ENCODE data around the gene LSAMP. TPM values are rescaled to one million over a fixed set of nuclear protein-coding genes. Genes with fewer than 3 reads are reported as not detected.

Gene LSAMP
- total and polyA plus RNA-seq, 2 of the 13 experiments (the other 11 are each of a cell fraction or from before 2014, with no cell fraction given): not detected

DNA sequence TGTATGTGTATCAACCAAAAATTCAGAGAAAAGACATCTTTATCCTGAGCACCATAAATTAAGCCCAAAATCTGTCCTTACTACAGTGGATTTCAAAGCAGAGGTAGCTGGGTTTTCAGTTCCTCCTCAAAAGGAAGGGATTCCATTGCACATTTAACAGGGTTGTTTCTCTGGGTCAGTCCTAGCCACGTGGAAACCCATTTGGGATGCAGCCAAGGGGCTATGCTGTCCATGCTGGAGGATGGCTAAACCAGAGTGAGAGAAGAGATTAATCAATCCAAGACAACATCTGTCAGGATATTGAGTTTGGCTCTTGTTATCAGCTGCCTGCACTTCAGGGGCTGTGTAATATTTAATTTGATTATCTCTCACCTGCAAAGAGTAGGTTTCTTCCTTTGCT is 28.1 kb downstream of the LSAMP start:
- H3K9ac ChIP-seq (ENCODE audit: insufficient read depth, low read depth, low read length): no peak overlapping the region
- H2AFZ ChIP-seq (ENCODE audit: low read length): no peak overlapping the region
- H3K4me1 ChIP-seq (ENCODE audit: insufficient read depth, low read length): no peaks in the 10 kb centered on the region
- WGBS (ENCODE audit: low lambda C conversion rate): 0% methylated on average over 1 of the region's 1 CpG
- H3K27me3 ChIP-seq (ENCODE audit: control insufficient read depth in 1 of 2, insufficient read depth in 2 of 2, low read length in 2 of 2): no peaks in the 10 kb centered on the region
- H4K20me1 ChIP-seq (ENCODE audit: insufficient read depth, low read length): no peaks in the 10 kb centered on the region
- H3K36me3 ChIP-seq (replicated peaks in 1 of 2; ENCODE audit: control insufficient read depth in 1 of 2, insufficient read depth in 2 of 2, low read length in 2 of 2): no peaks in the 10 kb centered on the region
- H3K4me3 ChIP-seq (replicated peaks in 1 of 3; ENCODE audit: insufficient read depth in 1 of 3, low read depth in 2 of 3, low read length in 3 of 3): no peak overlapping the region
- in situ Hi-C loops (cut with HindIII; ENCODE audit: extremely low pct_ligation_motif_present, low pct_unique_long_range_greater_than_20kb) (no loop called here), intact Hi-C loops (cut with micrococcal nuclease; ENCODE audit: unreplicated experiment) (no loop called here)
- ATAC-seq (no peak), DNase-seq (ENCODE audit: low spot score) (no peak), FAIRE-seq (no peak)
- H3K79me2 ChIP-seq (ENCODE audit: insufficient read depth, low read length): no peaks in the 10 kb centered on the region
- no peak overlapping the region for H3K27ac ChIP-seq (ENCODE audit: extremely low read length, insufficient read depth, low read length)
- no peak overlapping the region for H3K4me2 ChIP-seq (ENCODE audit: low read depth, low read length)
- no peaks in the 10 kb centered on the region for H3K9me3 ChIP-seq (ENCODE audit: low read length)
- ChIA-PET POLR2A (no interaction called here), CTCF (ENCODE audit: low intra/inter-chr PET ratio, low total read pairs) (no interaction called here)
- no TSS peak for BruUV-seq (replicated peaks)
- no peak for TF ChIP-seq SATB2 (CRISPR knock-in tag; IDR thresholded peaks at IDR 0.05)

DNA sequence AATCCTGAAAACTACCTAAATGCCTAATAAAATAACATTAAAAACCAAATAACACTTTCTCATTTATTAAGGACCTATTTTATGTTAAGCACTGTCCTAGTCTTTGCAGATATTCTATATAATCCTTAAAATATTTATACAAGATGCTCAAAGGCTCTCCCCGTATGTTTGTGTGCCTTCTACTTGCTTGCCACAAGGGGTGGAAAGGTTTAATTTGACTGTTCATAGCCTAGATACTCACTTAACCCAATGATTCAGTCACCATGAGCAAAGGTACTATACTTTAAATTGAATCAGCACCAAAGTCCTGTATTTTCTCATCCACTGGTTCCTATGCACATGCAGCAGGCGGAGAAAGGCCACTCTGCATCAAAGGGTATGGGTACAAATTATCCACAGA is 32.0 kb downstream of the LSAMP start:
- FAIRE-seq: no peak
- no peaks in the 10 kb centered on the region for H3K27me3 ChIP-seq (ENCODE audit: control insufficient read depth in 1 of 2, insufficient read depth in 2 of 2, low read length in 2 of 2)
- intact Hi-C loops (cut with micrococcal nuclease; ENCODE audit: unreplicated experiment): no loop called here
- DNase-seq (ENCODE audit: low spot score): no peak
- H3K36me3 ChIP-seq (replicated peaks in 1 of 2; ENCODE audit: control insufficient read depth in 1 of 2, insufficient read depth in 2 of 2, low read length in 2 of 2): no peaks in the 10 kb centered on the region
- H2AFZ ChIP-seq (ENCODE audit: low read length): no peak overlapping the region
- no peaks in the 10 kb centered on the region for H4K20me1 ChIP-seq (ENCODE audit: insufficient read depth, low read length)
- ATAC-seq: no peak; the same call in 2 of the 3 replicates
- no peaks in the 10 kb centered on the region for H3K79me2 ChIP-seq (ENCODE audit: insufficient read depth, low read length)
- no peak overlapping the region for H3K4me2 ChIP-seq (ENCODE audit: low read depth, low read length)
- BruUV-seq (replicated peaks): no TSS peak
- H3K4me3 ChIP-seq (replicated peaks in 1 of 3; ENCODE audit: insufficient read depth in 1 of 3, low read depth in 2 of 3, low read length in 3 of 3): no peak overlapping the region
- ChIA-PET CTCF (ENCODE audit: low intra/inter-chr PET ratio, low total read pairs) (no interaction called here), POLR2A (no interaction called here)
- whole genome bisulfite sequencing (ENCODE audit: low lambda C conversion rate): 5% methylated on average over 2 of the region's 2 CpGs
- in situ Hi-C loops (cut with HindIII; ENCODE audit: extremely low pct_ligation_motif_present, low pct_unique_long_range_greater_than_20kb): no loop called here
- H3K9ac ChIP-seq (ENCODE audit: insufficient read depth, low read depth, low read length): no peak overlapping the region
- no peaks in the 10 kb centered on the region for H3K9me3 ChIP-seq (ENCODE audit: low read length)
- H3K27ac ChIP-seq (ENCODE audit: extremely low read length, insufficient read depth, low read length): no peak overlapping the region
- H3K4me1 ChIP-seq (ENCODE audit: insufficient read depth, low read length): no peaks in the 10 kb centered on the region
- TF ChIP-seq ZNF343 (CRISPR knock-in tag; IDR thresholded peaks at IDR 0.05) (no peak), ZNF451 (CRISPR knock-in tag; IDR thresholded peaks at IDR 0.05) (no peak), KDM4B (CRISPR knock-in tag; IDR thresholded peaks at IDR 0.05) (no peak), ZNF766 (CRISPR knock-in tag; IDR thresholded peaks at IDR 0.05; ENCODE audit: borderline replicate concordance) (no peak), CREB1 (IDR thresholded peaks at IDR 0.05) (no peak), CREB1 (CRISPR knock-in tag; IDR thresholded peaks at IDR 0.05) (no peak), ZBTB42 (CRISPR knock-in tag; IDR thresholded peaks at IDR 0.05) (no peak), PLRG1 (conservative IDR thresholded peaks at IDR 0.05) (no peak), ZNF572 (CRISPR knock-in tag; IDR thresholded peaks at IDR 0.05) (no peak)
- TF ChIP-seq, protein P1, sequence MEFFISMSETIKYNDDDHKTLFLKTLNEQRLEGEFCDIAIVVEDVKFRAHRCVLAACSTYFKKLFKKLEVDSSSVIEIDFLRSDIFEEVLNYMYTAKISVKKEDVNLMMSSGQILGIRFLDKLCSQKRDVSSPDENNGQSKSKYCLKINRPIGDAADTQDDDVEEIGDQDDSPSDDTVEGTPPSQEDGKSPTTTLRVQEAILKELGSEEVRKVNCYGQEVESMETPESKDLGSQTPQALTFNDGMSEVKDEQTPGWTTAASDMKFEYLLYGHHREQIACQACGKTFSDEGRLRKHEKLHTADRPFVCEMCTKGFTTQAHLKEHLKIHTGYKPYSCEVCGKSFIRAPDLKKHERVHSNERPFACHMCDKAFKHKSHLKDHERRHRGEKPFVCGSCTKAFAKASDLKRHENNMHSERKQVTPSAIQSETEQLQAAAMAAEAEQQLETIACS (CRISPR knock-in tag; IDR thresholded peaks at IDR 0.05): no peak
- TF ChIP-seq, protein P2, sequence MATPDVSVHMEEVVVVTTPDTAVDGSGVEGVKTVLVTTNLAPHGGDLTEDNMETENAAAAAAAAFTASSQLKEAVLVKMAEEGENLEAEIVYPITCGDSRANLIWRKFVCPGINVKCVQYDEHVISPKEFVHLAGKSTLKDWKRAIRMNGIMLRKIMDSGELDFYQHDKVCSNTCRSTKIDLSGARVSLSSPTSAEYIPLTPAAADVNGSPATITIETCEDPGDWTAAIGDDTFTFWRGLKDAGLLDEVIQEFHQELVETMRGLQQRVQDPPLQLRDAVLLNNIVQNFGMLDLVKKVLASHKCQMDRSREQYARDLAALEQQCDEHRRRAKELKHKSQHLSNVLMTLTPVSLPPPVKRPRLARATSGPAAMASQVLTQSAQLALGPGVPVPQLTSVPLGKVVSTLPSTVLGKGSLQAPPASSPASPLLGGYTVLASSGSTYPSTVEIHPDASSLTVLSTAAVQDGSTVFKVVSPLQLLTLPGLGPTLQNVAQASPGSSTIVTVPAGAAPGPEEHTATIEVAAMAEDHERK (CRISPR knock-in tag; IDR thresholded peaks at IDR 0.05; ENCODE audit: low read depth): no peak
- TF ChIP-seq, protein P3, sequence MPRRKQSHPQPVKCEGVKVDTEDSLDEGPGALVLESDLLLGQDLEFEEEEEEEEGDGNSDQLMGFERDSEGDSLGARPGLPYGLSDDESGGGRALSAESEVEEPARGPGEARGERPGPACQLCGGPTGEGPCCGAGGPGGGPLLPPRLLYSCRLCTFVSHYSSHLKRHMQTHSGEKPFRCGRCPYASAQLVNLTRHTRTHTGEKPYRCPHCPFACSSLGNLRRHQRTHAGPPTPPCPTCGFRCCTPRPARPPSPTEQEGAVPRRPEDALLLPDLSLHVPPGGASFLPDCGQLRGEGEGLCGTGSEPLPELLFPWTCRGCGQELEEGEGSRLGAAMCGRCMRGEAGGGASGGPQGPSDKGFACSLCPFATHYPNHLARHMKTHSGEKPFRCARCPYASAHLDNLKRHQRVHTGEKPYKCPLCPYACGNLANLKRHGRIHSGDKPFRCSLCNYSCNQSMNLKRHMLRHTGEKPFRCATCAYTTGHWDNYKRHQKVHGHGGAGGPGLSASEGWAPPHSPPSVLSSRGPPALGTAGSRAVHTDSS (CRISPR knock-in tag; conservative IDR thresholded peaks at IDR 0.05): no peak
- TF ChIP-seq, protein P4, sequence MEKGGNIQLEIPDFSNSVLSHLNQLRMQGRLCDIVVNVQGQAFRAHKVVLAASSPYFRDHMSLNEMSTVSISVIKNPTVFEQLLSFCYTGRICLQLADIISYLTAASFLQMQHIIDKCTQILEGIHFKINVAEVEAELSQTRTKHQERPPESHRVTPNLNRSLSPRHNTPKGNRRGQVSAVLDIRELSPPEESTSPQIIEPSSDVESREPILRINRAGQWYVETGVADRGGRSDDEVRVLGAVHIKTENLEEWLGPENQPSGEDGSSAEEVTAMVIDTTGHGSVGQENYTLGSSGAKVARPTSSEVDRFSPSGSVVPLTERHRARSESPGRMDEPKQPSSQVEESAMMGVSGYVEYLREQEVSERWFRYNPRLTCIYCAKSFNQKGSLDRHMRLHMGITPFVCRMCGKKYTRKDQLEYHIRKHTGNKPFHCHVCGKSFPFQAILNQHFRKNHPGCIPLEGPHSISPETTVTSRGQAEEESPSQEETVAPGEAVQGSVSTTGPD (CRISPR knock-in tag; IDR thresholded peaks at IDR 0.05): no peak

Measured in HepG2 (cell line).